Measurements from ENCODE around the gene JHY. TPM values are rescaled to one million over a fixed set of nuclear protein-coding genes. Genes with fewer than 3 reads are reported as not detected.

The JHY gene
- total and polyA plus RNA-seq, 2 donors (not counting 1 experiment from before 2014, with no cell fraction given): 2.3 to 5.1 TPM

DNA sequence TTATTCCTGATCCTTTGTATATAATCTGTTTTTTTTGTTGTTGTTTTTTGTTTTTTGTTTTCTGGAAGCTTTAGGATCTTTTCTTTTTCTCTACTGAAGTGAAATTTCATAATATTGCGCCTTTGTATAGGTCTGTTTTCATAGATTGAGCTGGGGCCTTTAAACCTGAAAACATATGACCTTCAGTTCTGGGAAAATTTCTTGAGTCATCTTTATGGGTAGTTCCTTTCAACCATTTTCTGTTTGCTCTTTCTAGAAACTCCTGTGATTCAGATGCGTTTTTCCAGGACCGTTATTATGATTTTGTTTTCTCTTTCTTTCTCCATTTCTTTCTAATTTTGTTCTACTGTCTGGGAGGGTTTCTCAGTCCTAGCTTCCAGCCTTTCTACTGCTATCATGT is 55.4 kb downstream of the JHY start:
- Mint-ChIP-seq H3K27me3 (peaks cover 3% of the 10 kb centered on the region), H3K27ac (no peak overlapping the region), H3K4me3 (no peak overlapping the region), H3K9me3 (ENCODE audit: insufficient read depth) (no peaks in the 10 kb centered on the region), H3K4me1 (no peaks in the 10 kb centered on the region)
- Histone ChIP-seq H4K20me1 (ENCODE audit: control insufficient read depth, insufficient read depth, low read length, poor library complexity, severe bottlenecking) (no peaks in the 10 kb centered on the region), H3K27me3 (replicated peaks in 1 of 4; ENCODE audit: control extremely low read depth in 1 of 4, control insufficient read depth in 3 of 4, insufficient read depth in 4 of 4, low read length in 3 of 4) (no peaks in the 10 kb centered on the region), H3K9ac (ENCODE audit: low read length) (no peak overlapping the region), H3K4me2 (replicated peaks; ENCODE audit: low read depth, low read length, poor library complexity, severe bottlenecking) (no peak overlapping the region), H3K4me1 (ENCODE audit: control insufficient read depth in 2 of 2, insufficient read depth in 2 of 2, low read length in 2 of 2) (no peaks in the 10 kb centered on the region), H3K79me2 (ENCODE audit: control insufficient read depth, insufficient read depth, low read length) (no peaks in the 10 kb centered on the region), H3K27ac (ENCODE audit: low read length in 2 of 2) (no peak overlapping the region), H3K9me3 (ENCODE audit: control extremely low read depth in 1 of 3, control insufficient read depth in 2 of 3, insufficient read depth in 1 of 3, low read length in 2 of 3) (peaks cover 0 to 3% (median 0%) of the 10 kb centered on the region in 3 donors), H3K36me3 (replicated peaks in 1 of 2; ENCODE audit: control extremely low read depth in 1 of 2, control insufficient read depth in 1 of 2, extremely low read depth in 1 of 2, insufficient read depth in 2 of 2, low read length in 1 of 2) (no peaks in the 10 kb centered on the region), H3K4me3 (ENCODE audit: control extremely low read depth in 1 of 5, extremely low read depth in 1 of 5, insufficient read depth in 1 of 5, low read depth in 2 of 5, low read length in 4 of 5) (no peak overlapping the region), H2AFZ (ENCODE audit: insufficient read depth, low read depth, low read length, poor library complexity, severe bottlenecking) (no peak overlapping the region)
- POLR2A ChIA-PET: no interaction called here
- CTCF ChIA-PET: interaction anchor here (1.0 kb wide), 1 partner anchor 86 kb away, joined by 3 read pairs; no protein-coding TSS in a partner anchor
- ATAC-seq (ENCODE audit: low read depth): no peak
- no CpG with 5 or more reads among the region's 3 CpGs for WGBS (ENCODE audit: insufficient coverage)
- intact Hi-C loops (cut with micrococcal nuclease): no loop called here
- TF ChIP-seq EZH2 (IDR thresholded peaks at IDR 0.05; ENCODE audit: borderline replicate concordance, insufficient read depth, low read depth, low read length, poor library complexity, severe bottlenecking): no peak
- TF ChIP-seq, protein P1, sequence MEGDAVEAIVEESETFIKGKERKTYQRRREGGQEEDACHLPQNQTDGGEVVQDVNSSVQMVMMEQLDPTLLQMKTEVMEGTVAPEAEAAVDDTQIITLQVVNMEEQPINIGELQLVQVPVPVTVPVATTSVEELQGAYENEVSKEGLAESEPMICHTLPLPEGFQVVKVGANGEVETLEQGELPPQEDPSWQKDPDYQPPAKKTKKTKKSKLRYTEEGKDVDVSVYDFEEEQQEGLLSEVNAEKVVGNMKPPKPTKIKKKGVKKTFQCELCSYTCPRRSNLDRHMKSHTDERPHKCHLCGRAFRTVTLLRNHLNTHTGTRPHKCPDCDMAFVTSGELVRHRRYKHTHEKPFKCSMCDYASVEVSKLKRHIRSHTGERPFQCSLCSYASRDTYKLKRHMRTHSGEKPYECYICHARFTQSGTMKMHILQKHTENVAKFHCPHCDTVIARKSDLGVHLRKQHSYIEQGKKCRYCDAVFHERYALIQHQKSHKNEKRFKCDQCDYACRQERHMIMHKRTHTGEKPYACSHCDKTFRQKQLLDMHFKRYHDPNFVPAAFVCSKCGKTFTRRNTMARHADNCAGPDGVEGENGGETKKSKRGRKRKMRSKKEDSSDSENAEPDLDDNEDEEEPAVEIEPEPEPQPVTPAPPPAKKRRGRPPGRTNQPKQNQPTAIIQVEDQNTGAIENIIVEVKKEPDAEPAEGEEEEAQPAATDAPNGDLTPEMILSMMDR (IDR thresholded peaks at IDR 0.05): no peak
- no peak for DNase-seq

DNA sequence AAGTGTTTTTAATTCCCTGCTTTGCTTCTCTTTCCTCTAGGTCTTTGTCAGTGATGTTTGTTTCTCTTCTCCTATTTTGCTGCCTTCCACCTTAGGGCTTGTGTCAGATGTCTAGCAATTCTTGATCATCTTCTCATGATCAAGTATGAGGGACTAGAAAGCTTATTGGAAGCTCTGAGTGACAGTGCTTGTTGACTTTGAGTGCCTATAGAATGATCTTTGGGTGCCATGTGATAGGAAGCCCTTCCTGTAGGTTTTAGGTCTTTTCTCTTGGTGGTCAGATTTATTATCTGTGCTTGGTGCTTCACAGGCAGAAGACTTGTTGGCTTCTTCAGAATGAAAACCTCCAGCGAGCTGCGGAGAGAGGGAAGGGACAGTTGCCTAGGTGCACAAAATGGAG is 56.0 kb downstream of the JHY start:
- CTCF ChIA-PET: interaction anchor here (1.0 kb wide), 1 partner anchor 86 kb away, joined by 3 read pairs; no protein-coding TSS in a partner anchor
- WGBS (ENCODE audit: insufficient coverage): 88% methylated on average over 1 of the region's 2 CpGs

More for the DNA sequence above, 56.0 kb downstream of the JHY start:
- no peaks in the 10 kb centered on the region for H3K36me3 ChIP-seq (replicated peaks in 1 of 2; ENCODE audit: control extremely low read depth in 1 of 2, control insufficient read depth in 1 of 2, extremely low read depth in 1 of 2, insufficient read depth in 2 of 2, low read length in 1 of 2)
- no peaks in the 10 kb centered on the region for H4K20me1 ChIP-seq (ENCODE audit: control insufficient read depth, insufficient read depth, low read length, poor library complexity, severe bottlenecking)
- Mint-ChIP-seq H3K27ac (no peak overlapping the region), H3K4me1 (no peaks in the 10 kb centered on the region), H3K27me3 (no peaks in the 10 kb centered on the region), H3K9me3 (ENCODE audit: insufficient read depth) (no peaks in the 10 kb centered on the region), H3K4me3 (no peak overlapping the region)
- no peaks in the 10 kb centered on the region for H3K79me2 ChIP-seq (ENCODE audit: control insufficient read depth, insufficient read depth, low read length)
- no peak overlapping the region for H3K9ac ChIP-seq (ENCODE audit: low read length)
- H3K4me2 ChIP-seq (replicated peaks; ENCODE audit: low read depth, low read length, poor library complexity, severe bottlenecking): no peak overlapping the region
- intact Hi-C loops (cut with micrococcal nuclease): no loop called here
- TF ChIP-seq EZH2 (IDR thresholded peaks at IDR 0.05; ENCODE audit: borderline replicate concordance, insufficient read depth, low read depth, low read length, poor library complexity, severe bottlenecking): no peak
- TF ChIP-seq, protein P1 (IDR thresholded peaks at IDR 0.05): no peak
- no peak for ATAC-seq (ENCODE audit: low read depth)
- H3K9me3 ChIP-seq (ENCODE audit: control extremely low read depth in 1 of 3, control insufficient read depth in 2 of 3, insufficient read depth in 1 of 3, low read length in 2 of 3): peaks cover 0 to 3% (median 0%) of the 10 kb centered on the region in 3 donors
- H2AFZ ChIP-seq (ENCODE audit: insufficient read depth, low read depth, low read length, poor library complexity, severe bottlenecking): no peak overlapping the region
- H3K4me1 ChIP-seq (ENCODE audit: control insufficient read depth in 2 of 2, insufficient read depth in 2 of 2, low read length in 2 of 2): no peaks in the 10 kb centered on the region
- H3K4me3 ChIP-seq (ENCODE audit: control extremely low read depth in 1 of 5, extremely low read depth in 1 of 5, insufficient read depth in 1 of 5, low read depth in 2 of 5, low read length in 4 of 5): no peak overlapping the region
- POLR2A ChIA-PET: no interaction called here
- no peak for DNase-seq
- no peak overlapping the region for H3K27ac ChIP-seq (ENCODE audit: low read length in 2 of 2)
- H3K27me3 ChIP-seq (replicated peaks in 1 of 4; ENCODE audit: control extremely low read depth in 1 of 4, control insufficient read depth in 3 of 4, insufficient read depth in 4 of 4, low read length in 3 of 4): no peaks in the 10 kb centered on the region

Data from B cell (primary cell).